ENCODE data around the gene TMBIM4.

Gene TMBIM4

GRCh38 chr12:66159123-66159522 lies 10.7 kb downstream of the TMBIM4 start:
- Histone ChIP-seq H3K4me2 (ENCODE audit: low read length) (no peak overlapping the region), H2BK5ac (ENCODE audit: low read length) (no peak overlapping the region), H3K79me1 (ENCODE audit: low read length) (no peaks in the 10 kb centered on the region), H2AK5ac (ENCODE audit: low read length) (no peak overlapping the region), H3K4me3 (ENCODE audit: low read length) (no peak overlapping the region), H3K27me3 (ENCODE audit: insufficient read depth, low read length, poor library complexity) (no peaks in the 10 kb centered on the region), H3K36me3 (ENCODE audit: control insufficient read depth, insufficient read depth, low read length) (no peaks in the 10 kb centered on the region), H3K79me2 (ENCODE audit: control insufficient read depth, insufficient read depth, low read length) (peaks cover under 1% of the 10 kb centered on the region), H4K8ac (ENCODE audit: low read depth, low read length) (no peak overlapping the region), H3K4ac (ENCODE audit: low read depth, low read length) (no peak overlapping the region), H3K27ac (ENCODE audit: low read depth, low read length) (no peak overlapping the region), H3K18ac (ENCODE audit: low read length) (no peak overlapping the region), H3K4me1 (ENCODE audit: control insufficient read depth, low read depth, low read length) (no peaks in the 10 kb centered on the region), H4K5ac (ENCODE audit: low read length) (no peak overlapping the region), H3K23ac (ENCODE audit: low read length) (no peak overlapping the region), H3K9ac (ENCODE audit: low read length) (no peak overlapping the region), H3K56ac (ENCODE audit: low read length) (no peak overlapping the region), H2BK120ac (ENCODE audit: low read depth, low read length) (no peak overlapping the region), H2BK15ac (replicated peaks; ENCODE audit: low read depth) (no peak overlapping the region)
- no peak for DNase-seq

- Histone ChIP-seq H3K79me2 (ENCODE audit: control insufficient read depth, insufficient read depth, low read length) (no peaks in the 10 kb centered on the region), H3K4me1 (ENCODE audit: control insufficient read depth, low read depth, low read length) (no peaks in the 10 kb centered on the region), H3K79me1 (ENCODE audit: low read length) (no peaks in the 10 kb centered on the region), H4K8ac (ENCODE audit: low read depth, low read length) (no peak overlapping the region), H3K4me2 (ENCODE audit: low read length) (no peak overlapping the region), H3K4me3 (ENCODE audit: low read length) (no peak overlapping the region), H3K56ac (ENCODE audit: low read length) (no peak overlapping the region), H3K23ac (ENCODE audit: low read length) (no peak overlapping the region), H3K36me3 (ENCODE audit: control insufficient read depth, insufficient read depth, low read length) (no peaks in the 10 kb centered on the region), H3K27me3 (ENCODE audit: insufficient read depth, low read length, poor library complexity) (no peaks in the 10 kb centered on the region), H3K27ac (ENCODE audit: low read depth, low read length) (no peak overlapping the region), H3K9ac (ENCODE audit: low read length) (no peak overlapping the region), H2BK5ac (ENCODE audit: low read length) (no peak overlapping the region), H3K4ac (ENCODE audit: low read depth, low read length) (no peak overlapping the region), H2BK120ac (ENCODE audit: low read depth, low read length) (no peak overlapping the region), H3K18ac (ENCODE audit: low read length) (no peak overlapping the region), H2BK15ac (replicated peaks; ENCODE audit: low read depth) (no peak overlapping the region), H4K5ac (ENCODE audit: low read length) (no peak overlapping the region), H2AK5ac (ENCODE audit: low read length) (no peak overlapping the region)
- no peak for DNase-seq
- WGBS (ENCODE audit: extremely low coverage, insufficient coverage, low lambda C conversion rate), result no CpG with 5 or more reads among the region's 2 CpGs
These were observed 13.1 kb downstream of the TMBIM4 start for GRCh38 chr12:66156654-66157053.

GRCh38 chr12:66154776-66155175 lies 15.0 kb downstream of the TMBIM4 start:
- H3K4ac ChIP-seq (ENCODE audit: low read depth, low read length), result no peak overlapping the region
- H3K9ac ChIP-seq (ENCODE audit: low read length), result no peak overlapping the region
- H3K36me3 ChIP-seq (ENCODE audit: control insufficient read depth, insufficient read depth, low read length), result no peaks in the 10 kb centered on the region
- no peak overlapping the region for H2BK15ac ChIP-seq (replicated peaks; ENCODE audit: low read depth)
- no peaks in the 10 kb centered on the region for H3K27me3 ChIP-seq (ENCODE audit: insufficient read depth, low read length, poor library complexity)
- no peak overlapping the region for H3K23ac ChIP-seq (ENCODE audit: low read length)
- H2BK5ac ChIP-seq (ENCODE audit: low read length), result no peak overlapping the region
- H3K79me1 ChIP-seq (ENCODE audit: low read length), result no peaks in the 10 kb centered on the region
- no peak overlapping the region for H3K18ac ChIP-seq (ENCODE audit: low read length)
- H3K79me2 ChIP-seq (ENCODE audit: control insufficient read depth, insufficient read depth, low read length), result no peaks in the 10 kb centered on the region
- no peak overlapping the region for H3K4me3 ChIP-seq (ENCODE audit: low read length)
- H3K27ac ChIP-seq (ENCODE audit: low read depth, low read length), result no peak overlapping the region
- no peak overlapping the region for H3K4me2 ChIP-seq (ENCODE audit: low read length)
- H2AK5ac ChIP-seq (ENCODE audit: low read length), result no peak overlapping the region
- no peak overlapping the region for H3K56ac ChIP-seq (ENCODE audit: low read length)
- no peaks in the 10 kb centered on the region for H3K4me1 ChIP-seq (ENCODE audit: control insufficient read depth, low read depth, low read length)
- H2BK120ac ChIP-seq (ENCODE audit: low read depth, low read length), result no peak overlapping the region
- H4K8ac ChIP-seq (ENCODE audit: low read depth, low read length), result no peak overlapping the region
- H4K5ac ChIP-seq (ENCODE audit: low read length), result no peak overlapping the region
- no peak for DNase-seq

DNA sequence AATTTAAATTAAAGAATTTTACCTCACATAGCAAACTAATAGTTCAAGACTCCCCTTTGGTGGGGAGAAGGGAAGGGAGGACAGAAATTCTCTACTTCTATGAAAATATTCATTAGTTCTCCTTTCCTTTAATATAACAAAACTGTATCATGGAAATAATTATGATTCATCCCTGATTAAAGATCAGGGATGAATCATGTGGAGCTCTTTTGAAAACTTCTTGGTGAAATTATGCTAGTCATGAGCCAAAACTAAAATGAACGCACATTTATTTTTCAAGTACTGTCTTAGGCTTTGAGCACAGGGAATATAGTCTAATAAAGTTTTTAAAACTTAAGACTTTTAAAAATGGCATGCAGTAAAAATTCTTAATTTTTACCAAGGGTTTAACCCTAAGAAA lies 17.1 kb downstream of the TMBIM4 start:
- WGBS (ENCODE audit: extremely low coverage, insufficient coverage, low lambda C conversion rate), result no CpG with 5 or more reads among the region's 1 CpG
- H3K27ac ChIP-seq (ENCODE audit: low read depth, low read length), result no peak overlapping the region
- H3K4me1 ChIP-seq (ENCODE audit: control insufficient read depth, low read depth, low read length), result no peaks in the 10 kb centered on the region
- H3K79me1 ChIP-seq (ENCODE audit: low read length), result no peaks in the 10 kb centered on the region
- H2AK5ac ChIP-seq (ENCODE audit: low read length), result no peak overlapping the region
- H2BK5ac ChIP-seq (ENCODE audit: low read length), result no peak overlapping the region
- H3K36me3 ChIP-seq (ENCODE audit: control insufficient read depth, insufficient read depth, low read length), result no peaks in the 10 kb centered on the region
- no peaks in the 10 kb centered on the region for H3K27me3 ChIP-seq (ENCODE audit: insufficient read depth, low read length, poor library complexity)
- no peak overlapping the region for H2BK120ac ChIP-seq (ENCODE audit: low read depth, low read length)
- H3K4me3 ChIP-seq (ENCODE audit: low read length), result no peak overlapping the region
- no peak overlapping the region for H2BK15ac ChIP-seq (replicated peaks; ENCODE audit: low read depth)
- H3K4ac ChIP-seq (ENCODE audit: low read depth, low read length), result no peak overlapping the region
- no peaks in the 10 kb centered on the region for H3K79me2 ChIP-seq (ENCODE audit: control insufficient read depth, insufficient read depth, low read length)
- H3K18ac ChIP-seq (ENCODE audit: low read length), result no peak overlapping the region
- H3K56ac ChIP-seq (ENCODE audit: low read length), result no peak overlapping the region
- no peak overlapping the region for H3K9ac ChIP-seq (ENCODE audit: low read length)
- H4K5ac ChIP-seq (ENCODE audit: low read length), result no peak overlapping the region
- H4K8ac ChIP-seq (ENCODE audit: low read depth, low read length), result no peak overlapping the region
- H3K4me2 ChIP-seq (ENCODE audit: low read length), result no peak overlapping the region
- no peak overlapping the region for H3K23ac ChIP-seq (ENCODE audit: low read length)
- DNase-seq, result no peak

- Histone ChIP-seq H2AK5ac (ENCODE audit: low read length) (no peak overlapping the region), H3K4me1 (ENCODE audit: control insufficient read depth, low read depth, low read length) (no peaks in the 10 kb centered on the region), H3K79me1 (ENCODE audit: low read length) (no peaks in the 10 kb centered on the region), H3K4me3 (ENCODE audit: low read length) (no peak overlapping the region), H2BK120ac (ENCODE audit: low read depth, low read length) (no peak overlapping the region), H3K36me3 (ENCODE audit: control insufficient read depth, insufficient read depth, low read length) (no peaks in the 10 kb centered on the region), H3K27ac (ENCODE audit: low read depth, low read length) (no peak overlapping the region), H3K79me2 (ENCODE audit: control insufficient read depth, insufficient read depth, low read length) (no peaks in the 10 kb centered on the region), H3K18ac (ENCODE audit: low read length) (no peak overlapping the region), H2BK5ac (ENCODE audit: low read length) (no peak overlapping the region), H4K8ac (ENCODE audit: low read depth, low read length) (no peak overlapping the region), H4K5ac (ENCODE audit: low read length) (no peak overlapping the region), H3K23ac (ENCODE audit: low read length) (no peak overlapping the region), H3K56ac (ENCODE audit: low read length) (no peak overlapping the region), H3K27me3 (ENCODE audit: insufficient read depth, low read length, poor library complexity) (no peaks in the 10 kb centered on the region), H3K4me2 (ENCODE audit: low read length) (no peak overlapping the region), H3K4ac (ENCODE audit: low read depth, low read length) (no peak overlapping the region), H3K9ac (ENCODE audit: low read length) (no peak overlapping the region), H2BK15ac (replicated peaks; ENCODE audit: low read depth) (no peak overlapping the region)
- WGBS (ENCODE audit: extremely low coverage, insufficient coverage, low lambda C conversion rate), result no CpG with 5 or more reads among the region's 5 CpGs
- DNase-seq, result peak; percentile 14
These were observed 19.9 kb downstream of the TMBIM4 start for GRCh38 chr12:66149702-66150398.
